ENCODE data around the gene MLST8. TPM values are rescaled to one million over a fixed set of nuclear protein-coding genes. Genes with fewer than 3 reads are reported as not detected.

MLST8 gene
- total and polyA plus RNA-seq, 2 of the 8 experiments (the other 6 are each of a cell fraction or from before 2014, with no cell fraction given), result 67.6 to 321 TPM

- ChIA-PET CTCF (ENCODE audit: partially characterized antibody) (interaction anchor here (0.6 to 3.2 kb wide), 4 partner anchors 11 to 1871 kb away, joined by 3 to 20 read pairs (median 5); no protein-coding TSS in a partner anchor), POLR2A (ENCODE audit: partially characterized antibody) (interaction anchor here (0.6 to 15.1 kb wide), 14 partner anchors 12 to 259 kb away, joined by 3 to 156 read pairs (median 6); partner anchors contain the start of genes CASKIN1, DNASE1L2, E4F1 and TRAF7)
- H3K23ac ChIP-seq (ENCODE audit: insufficient read length), result no peak overlapping the region
- TF ChIP-seq KDM1A (IDR thresholded peaks at IDR 0.05; ENCODE audit: borderline replicate concordance, low read length), result no peak
- TF ChIP-seq BCL11A (IDR thresholded peaks at IDR 0.05; ENCODE audit: low read depth in 2 of 2, low read length in 2 of 2), result no peak
- TF ChIP-seq EZH2 (IDR thresholded peaks at IDR 0.05; ENCODE audit: low read depth, low read length, severe bottlenecking), result no peak
- TF ChIP-seq SP1 (IDR thresholded peaks at IDR 0.05; ENCODE audit: low read depth, low read length), result no peak
- no peak for TF ChIP-seq NRF1 (IDR thresholded peaks at IDR 0.05; ENCODE audit: low read depth, low read length)
- TF ChIP-seq BACH1 (IDR thresholded peaks at IDR 0.05; ENCODE audit: low read length), result no peak
These were observed 4.7 kb downstream of the MLST8 start for GRCh38 chr16:2210009-2210332.

More at GRCh38 chr16:2210009-2210332, 4.7 kb downstream of the MLST8 start:
- no peak overlapping the region for H3K14ac ChIP-seq (ENCODE audit: insufficient read length)
- no peak overlapping the region for H2BK15ac ChIP-seq (ENCODE audit: low read length)
- no peak overlapping the region for H2BK120ac ChIP-seq (replicated peaks; ENCODE audit: low read depth, low read length)
- H3K79me2 ChIP-seq (ENCODE audit: control insufficient read depth in 1 of 2, insufficient read depth in 2 of 2, low read length in 2 of 2), result peaks cover 3 to 25% of the 10 kb centered on the region in 2 experiments; a peak in 3 of 4 replicates
- peaks cover 8 to 42% (median 19%) of the 10 kb centered on the region in 4 experiments; a peak in 6 of 8 replicates for H3K36me3 ChIP-seq (ENCODE audit: control insufficient read depth in 2 of 4, insufficient read depth in 4 of 4, low read length in 3 of 4)
- peaks cover 8 to 42% of the 10 kb centered on the region in 2 experiments for H4K20me1 ChIP-seq (replicated peaks in 1 of 2; ENCODE audit: control insufficient read depth in 1 of 2, insufficient read depth in 2 of 2, low read length in 2 of 2)
- no peak overlapping the region for H4K91ac ChIP-seq (replicated peaks; ENCODE audit: insufficient read length, low read length)
- no peaks in the 10 kb centered on the region for H3K9me3 ChIP-seq (ENCODE audit: insufficient read depth in 2 of 2, low read depth in 1 of 2, low read length in 1 of 2)
- no peak overlapping the region for H3K4me3 ChIP-seq (ENCODE audit: extremely low read depth in 1 of 4, insufficient read depth in 2 of 4, low read depth in 3 of 4, low read length in 4 of 4)
- H2BK5ac ChIP-seq (ENCODE audit: low read depth, low read length), result no peak overlapping the region
- FAIRE-seq (no peak), DNase-seq (ENCODE audit: low read depth in 1 of 2, low spot score in 2 of 2) (no peak)
- H2BK12ac ChIP-seq (ENCODE audit: low read depth, low read length), result no peak overlapping the region
- H4K8ac ChIP-seq (ENCODE audit: extremely low read depth, insufficient read depth, low read length), result peak overlapping the region; percentile 25
- H2BK20ac ChIP-seq (ENCODE audit: low read length), result no peak overlapping the region
- H3K27me3 ChIP-seq (replicated peaks in 1 of 4; ENCODE audit: control insufficient read depth in 3 of 4, extremely low read depth in 1 of 4, insufficient read depth in 3 of 4, low read length in 3 of 4), result no peaks in the 10 kb centered on the region
- no peak overlapping the region for H3K27ac ChIP-seq (ENCODE audit: low read depth, low read length)
- H2AFZ ChIP-seq (ENCODE audit: low read length), result no peak overlapping the region
- H3K4me1 ChIP-seq (replicated peaks in 1 of 4; ENCODE audit: control insufficient read depth in 3 of 4, insufficient read depth in 4 of 4, low read length in 3 of 4), result peaks cover 0 to 24% (median 9%) of the 10 kb centered on the region in 4 experiments; a peak in 6 of 7 replicates
- peaks cover 10% of the 10 kb centered on the region for H3K79me1 ChIP-seq (ENCODE audit: low read depth, low read length)
- H2AK5ac ChIP-seq (ENCODE audit: low read depth, low read length), result no peak overlapping the region
- H3K56ac ChIP-seq (replicated peaks; ENCODE audit: insufficient read length, low read depth, low read length), result no peak overlapping the region
- H3K9ac ChIP-seq (replicated peaks in 1 of 4; ENCODE audit: extremely low read depth in 1 of 4, low read depth in 3 of 4, low read length in 3 of 4), result peak overlapping the region in 1 of 4 experiments; percentile 14; a peak in 1 of 7 replicates
- peaks cover 16% of the 10 kb centered on the region for H3K23me2 ChIP-seq (ENCODE audit: low read depth, low read length)
- no peak overlapping the region for H3K4ac ChIP-seq (replicated peaks; ENCODE audit: insufficient read length, low read depth, low read length)
- H4K5ac ChIP-seq (ENCODE audit: insufficient read length, low read depth, low read length), result no peak overlapping the region
- WGBS, 2 experiments (ENCODE audit: extremely low coverage in 1 of 2, insufficient coverage in 1 of 2, insufficient read length in 1 of 2, insufficient replicate concordance in 2 of 2, low coverage in 1 of 2, low lambda C conversion rate in 2 of 2, missing lambda C conversion rate in 1 of 2), result 95% methylated on average over 17 of the region's 17 CpGs; no CpG with 5 or more reads in 1 of the 2 experiments
- H3K4me2 ChIP-seq (ENCODE audit: insufficient read depth in 1 of 2, low read depth in 2 of 2, low read length in 2 of 2), result no peak overlapping the region
- no peak overlapping the region for H3K18ac ChIP-seq (ENCODE audit: extremely low read depth, low read length)

Measured in H1 (cell line).